ENCODE results near the gene TBCD. TPM values are rescaled to one million over a fixed set of nuclear protein-coding genes. Genes with fewer than 3 reads are reported as not detected.

The TBCD gene
- total RNA-seq, 1 experiment from 2014 or later, result 129 TPM

GRCh38 chr17:82769041-82769440, 17.2 kb downstream of the TBCD start:
- Histone ChIP-seq H3K9ac (ENCODE audit: extremely low read depth, insufficient read length, low read length) (no peak overlapping the region), H2AFZ (ENCODE audit: low read length) (no peak overlapping the region), H3T11ph (ENCODE audit: low read length) (no peak overlapping the region), H3K23me2 (ENCODE audit: insufficient read length, low read depth, low read length, poor library complexity, severe bottlenecking) (no peaks in the 10 kb centered on the region), H3K56ac (ENCODE audit: insufficient read length, low read depth, low read length) (no peak overlapping the region), H4K5ac (ENCODE audit: insufficient read length, low read depth, low read length) (no peak overlapping the region), H3K27me3 (ENCODE audit: insufficient read depth, low read length) (no peaks in the 10 kb centered on the region), H2BK12ac (ENCODE audit: insufficient read length, low read depth, low read length) (no peak overlapping the region), H2BK20ac (ENCODE audit: low read depth, low read length, poor library complexity, severe bottlenecking) (no peak overlapping the region), H3K4ac (ENCODE audit: low read depth, low read length) (no peak overlapping the region), H3K9me3 (ENCODE audit: control insufficient read depth, low read depth, low read length) (no peaks in the 10 kb centered on the region), H2BK5ac (ENCODE audit: insufficient read length, low read length) (no peak overlapping the region), H3K79me2 (ENCODE audit: insufficient read depth, low read length) (no peaks in the 10 kb centered on the region), H3K27ac (ENCODE audit: insufficient read length, low read depth, low read length) (no peak overlapping the region), H2BK120ac (ENCODE audit: low read depth, low read length, poor library complexity, severe bottlenecking) (no peak overlapping the region), H3K23ac (ENCODE audit: insufficient read length, low read depth, low read length) (no peak overlapping the region), H3K18ac (ENCODE audit: insufficient read length, low read depth, low read length) (no peak overlapping the region), H4K20me1 (ENCODE audit: control insufficient read depth, insufficient read depth, insufficient read length) (no peaks in the 10 kb centered on the region), H3K4me2 (ENCODE audit: insufficient read depth, insufficient read length, low read length) (no peak overlapping the region), H3K4me1 (ENCODE audit: insufficient read depth, low read length) (no peaks in the 10 kb centered on the region), H3K79me1 (ENCODE audit: insufficient read depth, low read depth, low read length, poor library complexity, severe bottlenecking) (peaks cover 2% of the 10 kb centered on the region), H2BK15ac (ENCODE audit: low read depth, low read length) (no peak overlapping the region), H4K91ac (ENCODE audit: insufficient read length, low read depth, low read length) (no peak overlapping the region), H4K8ac (replicated peaks; ENCODE audit: insufficient read length, low read depth, low read length) (no peak overlapping the region), H2AK5ac (ENCODE audit: insufficient read length, low read length) (no peak overlapping the region), H3K14ac (ENCODE audit: insufficient read depth, low read length) (no peak overlapping the region)
- Mint-ChIP-seq H3K27ac (no peak overlapping the region), H3K4me1 (no peaks in the 10 kb centered on the region), H3K36me3 (ENCODE audit: insufficient read depth in 1 of 3, low read depth in 3 of 3) (peaks cover 40 to 85% (median 82%) of the 10 kb centered on the region in 3 experiments; a peak in 6 of 7 replicates), H3K27me3 (ENCODE audit: low read depth) (no peaks in the 10 kb centered on the region), H3K9me3 (no peaks in the 10 kb centered on the region), H3K4me3 (no peak overlapping the region)
- TF ChIP-seq CTCF (conservative IDR thresholded peaks at IDR 0.05), result no peak
- WGBS (ENCODE audit: extremely low coverage, insufficient read length, low lambda C conversion rate), result no CpG with 5 or more reads among the region's 7 CpGs
- no peak for DNase-seq
